Measurements from ENCODE around the gene KAZN.
A peak's percentile ranks its signal among the peaks of the same experiment; 100 is the strongest.

The KAZN gene

DNA sequence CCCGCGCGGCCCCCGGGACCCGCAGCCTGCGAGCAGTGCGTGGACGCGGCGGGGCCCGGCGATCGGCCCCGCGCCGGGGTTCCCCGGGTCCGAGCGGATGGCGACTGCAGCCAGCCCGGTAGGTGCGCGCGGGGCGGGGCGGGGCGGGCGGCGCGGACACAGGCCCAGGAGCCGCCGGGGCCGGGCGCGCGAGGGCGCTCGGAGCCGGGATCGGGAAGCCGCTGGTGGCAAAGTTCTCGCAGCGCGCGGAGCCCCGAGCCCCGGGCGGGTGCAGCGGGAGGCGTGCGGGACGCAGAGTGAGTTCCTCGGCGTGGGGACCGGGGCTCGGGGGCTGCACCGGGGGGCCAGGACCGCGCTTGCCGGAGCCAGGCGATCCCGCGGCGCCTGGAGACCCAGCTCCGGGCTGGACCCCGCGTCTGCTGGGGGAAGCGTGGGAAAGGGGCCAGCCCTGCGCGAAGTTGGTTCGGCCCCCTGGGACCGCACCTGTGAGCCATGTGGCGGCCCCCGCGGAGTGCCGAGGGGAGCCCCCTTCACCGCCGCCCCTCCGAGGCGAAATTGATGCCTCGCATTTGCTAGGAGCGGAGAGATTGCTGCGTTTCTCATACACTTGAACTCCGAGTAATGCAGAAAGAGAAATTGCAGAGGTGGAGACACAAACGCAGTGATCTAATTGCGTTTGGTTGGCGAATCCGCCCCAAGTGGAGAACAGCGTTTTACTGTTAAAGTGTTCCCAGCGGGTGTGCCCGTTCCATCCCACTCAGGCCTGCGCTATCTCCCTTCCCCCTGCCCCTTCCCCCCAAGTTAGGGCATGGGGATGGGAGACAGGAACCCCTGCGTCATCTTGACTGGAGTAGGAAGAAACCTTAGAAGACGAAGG, 326.2 kb downstream of the KAZN start:
- DNase-seq, result peak in 1 of 6 experiments; percentile 9

DNA sequence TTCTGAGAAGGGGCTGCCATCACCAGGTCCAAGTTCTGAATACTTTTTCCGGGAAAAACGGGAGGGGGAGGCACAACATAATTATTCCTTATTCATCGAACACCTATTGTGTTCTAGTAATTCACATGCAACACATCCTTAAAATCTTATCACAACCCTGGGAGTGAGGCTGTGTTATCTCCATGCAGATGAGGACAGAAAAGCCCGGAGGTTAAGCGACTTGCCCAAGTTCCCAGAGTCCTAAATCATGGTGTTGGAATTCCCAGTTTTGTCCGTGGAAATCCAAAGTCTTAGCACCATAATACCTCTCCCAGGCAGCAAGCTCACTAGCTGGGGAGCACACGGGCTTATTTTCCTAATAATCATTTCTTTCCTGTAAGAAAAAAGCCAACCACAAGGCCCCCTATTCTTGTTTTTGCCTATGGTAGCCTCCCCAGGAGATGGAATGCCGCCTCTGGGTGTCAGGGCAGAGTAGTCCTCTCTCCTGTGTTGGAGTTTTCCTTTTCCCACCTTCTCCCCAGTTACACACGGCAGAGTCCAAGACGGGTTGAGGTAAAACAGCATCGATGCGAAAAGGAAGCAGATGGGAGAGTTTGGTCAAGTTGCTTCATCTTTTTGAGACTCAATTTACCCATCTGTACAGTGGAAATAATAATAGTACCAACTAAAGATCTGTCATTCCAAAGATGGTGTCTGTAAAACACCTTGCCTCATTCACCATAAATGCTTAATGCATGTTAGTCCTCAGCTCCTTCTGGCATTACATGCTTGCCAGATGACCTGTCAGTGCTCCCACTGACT, 327.1 kb downstream of the KAZN start:
- DNase-seq, result no peak

DNA sequence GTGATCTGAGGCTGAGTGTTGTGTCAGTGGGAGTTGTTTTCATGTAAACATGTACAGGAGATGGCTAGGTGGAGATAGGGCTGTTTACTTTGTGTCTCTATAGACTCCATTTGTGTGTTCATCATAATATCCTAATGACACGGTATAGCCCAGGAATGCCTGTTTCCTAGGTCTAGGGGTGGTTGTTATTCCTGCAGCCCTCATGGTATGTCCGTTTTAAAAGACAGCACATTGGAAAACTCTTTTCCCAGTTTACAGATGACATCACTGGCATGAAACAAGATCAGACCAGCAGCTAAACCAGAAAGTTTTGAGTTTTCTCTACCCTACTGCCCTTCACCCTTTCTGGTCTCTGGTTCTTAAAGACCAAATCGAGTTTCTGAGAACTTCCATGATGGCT, 327.7 kb downstream of the KAZN start:
- no peak for DNase-seq

GRCh38 chr1:14926818-14927575, 328.5 kb downstream of the KAZN start:
- DNase-seq, result no peak

DNA sequence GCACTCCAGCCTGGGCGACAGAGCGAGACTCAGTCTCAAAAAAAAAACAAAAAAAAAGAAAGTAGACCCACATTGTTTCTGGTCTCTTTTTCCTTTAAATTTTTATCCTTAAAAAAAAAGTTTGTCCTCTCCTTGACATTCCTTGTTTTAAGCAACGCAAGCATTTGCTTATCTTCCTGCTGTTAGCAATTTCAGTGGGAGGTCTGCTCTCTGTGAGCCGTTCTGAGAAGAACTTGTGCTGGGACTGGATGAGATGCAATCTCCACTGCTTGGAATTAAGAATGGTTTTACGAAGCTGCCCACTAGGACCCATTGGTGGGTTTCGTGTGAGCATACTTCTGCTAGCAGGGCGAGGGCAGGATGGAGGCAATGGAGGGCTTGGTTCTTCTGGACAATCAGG, 329.9 kb downstream of the KAZN start:
- DNase-seq, result no peak

DNA sequence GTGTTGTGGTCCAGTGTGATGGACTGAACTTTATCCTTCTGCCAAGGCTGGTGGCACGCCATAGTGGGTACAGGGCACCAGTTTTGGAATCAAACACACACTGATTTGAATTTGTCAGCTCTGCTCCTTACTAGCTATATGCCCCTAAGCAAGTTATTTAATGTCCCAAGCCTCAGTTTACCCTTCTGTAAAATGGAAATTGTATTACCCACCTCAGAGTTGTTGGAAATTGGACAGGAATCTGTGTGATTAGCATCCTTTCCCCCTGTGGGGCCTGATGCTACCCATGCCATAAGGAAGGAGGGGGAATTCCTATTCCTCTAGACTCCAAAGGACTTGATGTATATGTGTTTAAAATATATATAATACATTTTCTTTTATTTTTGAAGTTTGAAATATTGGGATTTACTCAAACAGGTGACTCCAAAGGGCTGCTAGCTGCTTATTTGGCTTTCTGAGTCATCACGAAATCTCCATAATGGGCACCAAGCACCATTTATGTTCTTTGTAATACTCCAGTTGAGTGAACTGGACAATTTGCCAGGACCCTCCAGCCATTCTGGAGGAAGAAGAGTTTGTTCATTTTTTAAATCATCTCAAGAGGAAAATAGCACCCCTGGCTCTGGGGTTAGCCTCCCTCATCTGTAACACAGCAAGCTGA, 330.5 kb downstream of the KAZN start:
- no peak for DNase-seq

GRCh38 chr1:14929547-14930246, 331.2 kb downstream of the KAZN start:
- DNase-seq, result no peak

- no peak for DNase-seq
These were observed 331.9 kb downstream of the KAZN start for GRCh38 chr1:14930247-14930965.

- no peak for DNase-seq
These were observed 333.7 kb downstream of the KAZN start for GRCh38 chr1:14932034-14932638.

DNA sequence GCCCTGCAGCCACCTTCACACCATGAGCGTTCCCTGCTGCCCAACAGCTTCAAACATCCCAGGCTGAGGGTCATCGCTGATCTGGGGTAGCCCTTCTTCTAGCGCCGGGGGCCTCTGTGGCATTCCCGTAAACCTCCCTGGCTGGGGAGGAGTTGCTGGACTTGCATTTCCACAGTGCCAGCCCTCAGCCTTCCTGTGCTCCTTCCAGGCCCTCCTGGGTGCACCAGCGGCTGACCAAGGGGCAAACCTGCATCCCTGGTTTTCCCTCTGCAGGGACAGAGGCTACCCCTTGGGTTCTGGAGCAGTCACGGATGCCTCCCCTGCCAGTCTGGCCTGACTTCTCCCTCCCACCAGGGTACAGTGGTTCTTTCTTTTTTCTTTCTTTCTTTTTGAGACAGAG, 336.4 kb downstream of the KAZN start:
- DNase-seq, result no peak

DNA sequence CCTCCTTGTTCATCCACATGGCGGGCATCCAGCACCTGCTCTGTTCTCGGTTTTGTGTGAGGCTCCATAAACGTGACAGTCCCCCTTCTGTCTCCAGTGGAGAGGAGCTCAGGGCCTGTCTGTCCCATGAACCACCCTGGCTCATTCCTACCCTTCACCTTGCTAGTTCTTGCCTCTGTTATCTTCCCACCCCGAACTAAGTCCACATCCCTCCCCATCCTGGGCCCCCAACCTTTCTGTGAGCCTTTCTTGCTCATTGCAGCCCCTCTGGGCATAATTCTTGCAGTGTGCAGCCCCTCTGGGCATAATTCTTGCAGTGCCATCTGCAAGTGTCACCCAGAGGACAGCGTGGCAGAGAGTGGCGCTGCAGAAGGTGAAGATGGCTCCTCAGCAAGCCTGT, 338.3 kb downstream of the KAZN start:
- DNase-seq, result no peak

- DNase-seq, result no peak
These were observed 338.9 kb downstream of the KAZN start for GRCh38 chr1:14937288-14937949.

DNA sequence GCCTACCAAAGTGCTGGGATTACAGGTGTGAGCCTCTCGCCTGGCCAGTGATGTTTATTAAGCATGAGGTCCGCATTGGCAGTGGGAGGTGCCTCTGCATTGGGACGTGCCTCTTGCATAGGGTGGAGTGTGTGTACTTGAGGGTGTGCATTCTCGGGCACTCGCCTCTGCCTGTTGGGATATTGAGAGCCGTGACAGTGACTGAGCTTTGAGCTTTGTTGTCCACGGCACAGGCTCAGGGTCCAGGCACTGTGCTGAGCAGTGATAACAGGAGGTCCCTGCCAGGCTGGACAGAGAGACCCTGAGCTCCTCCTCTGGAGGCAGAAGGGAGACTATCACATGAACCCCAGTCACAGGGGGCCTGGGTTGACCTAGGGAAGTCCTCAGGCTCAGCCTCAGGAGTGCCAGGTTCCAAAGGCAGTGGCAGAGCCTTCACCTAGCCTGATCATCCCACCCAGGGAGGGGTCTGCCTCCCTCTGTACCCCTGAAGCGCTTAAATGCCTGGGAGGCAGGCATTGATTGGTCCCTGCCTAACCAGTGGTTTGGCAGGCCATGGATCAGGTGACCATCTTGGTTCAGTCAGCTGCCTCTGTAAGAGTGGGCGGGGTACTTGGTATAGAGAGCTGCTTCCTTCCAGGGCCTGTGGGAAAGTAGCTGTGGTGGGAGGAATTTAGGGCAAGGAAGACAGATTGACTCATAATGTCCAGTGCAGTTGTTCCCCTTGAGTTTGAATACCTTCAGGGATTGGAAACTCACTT, 341.2 kb downstream of the KAZN start:
- DNase-seq, result no peak

- no peak for DNase-seq
These were observed 341.9 kb downstream of the KAZN start for GRCh38 chr1:14940285-14940870.

DNA sequence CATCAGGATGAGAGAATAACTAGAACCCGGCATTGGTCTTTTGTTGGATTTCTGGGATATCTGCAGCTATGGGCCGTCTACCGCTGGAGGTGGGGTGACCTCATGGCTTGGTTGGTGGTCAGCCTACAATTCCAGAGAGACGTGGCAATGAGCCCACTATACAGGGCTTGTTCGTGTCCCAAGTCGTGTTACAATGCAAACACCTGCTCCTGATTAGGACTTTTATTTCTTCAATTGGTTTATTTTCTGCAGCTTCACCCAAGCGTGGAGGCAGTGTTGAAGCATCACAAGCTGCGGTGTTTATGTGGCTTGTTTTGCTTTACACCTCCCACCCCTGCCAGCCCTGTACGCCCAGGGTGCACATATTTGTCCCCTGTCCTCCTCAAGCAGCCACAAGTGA, 343.4 kb downstream of the KAZN start:
- DNase-seq, result no peak

- DNase-seq, result no peak
These were observed 346.0 kb downstream of the KAZN start for GRCh38 chr1:14944471-14944985.

- no peak for DNase-seq
These were observed 346.9 kb downstream of the KAZN start for GRCh38 chr1:14945132-14946010.

- no peak for DNase-seq
These were observed 347.5 kb downstream of the KAZN start for GRCh38 chr1:14946011-14946359.

All from stimulated activated naive CD4-positive, alpha-beta T cell (primary cell).